Measurements from ENCODE around the gene CD4.
A peak's percentile ranks its signal among the peaks of the same experiment; 100 is the strongest.

The CD4 gene

GRCh38 chr12:6767353-6768319 lies 21.7 kb upstream of the CD4 start:
- peaks cover 63% of the 10 kb centered on the region for H3K4me1 Mint-ChIP-seq

GRCh38 chr12:6768437-6768914 lies 20.9 kb upstream of the CD4 start:
- peaks cover 69% of the 10 kb centered on the region for H3K4me1 Mint-ChIP-seq
- DNase-seq (ENCODE audit: low spot score in 2 of 2) = no peak
- no peak for ATAC-seq (replicated peaks; ENCODE audit: extremely low read depth, poor library complexity, severe bottlenecking)
- H3K27me3 Mint-ChIP-seq = peaks cover 21% of the 10 kb centered on the region
- no peak overlapping the region for H3K27ac Mint-ChIP-seq (ENCODE audit: low read depth)
- peaks cover 7% of the 10 kb centered on the region for H3K36me3 Mint-ChIP-seq (ENCODE audit: insufficient read depth)
- no peaks in the 10 kb centered on the region for H3K9me3 Mint-ChIP-seq
- no peak overlapping the region for H3K4me3 Mint-ChIP-seq

More at GRCh38 chr12:6767353-6768319, 21.7 kb upstream of the CD4 start:
- H3K36me3 Mint-ChIP-seq (ENCODE audit: insufficient read depth) = peaks cover 7% of the 10 kb centered on the region
- ATAC-seq (replicated peaks; ENCODE audit: extremely low read depth, poor library complexity, severe bottlenecking) (no peak), DNase-seq (ENCODE audit: low spot score in 2 of 2) (no peak)
- peak overlapping the region; percentile 60 for H3K27ac Mint-ChIP-seq (ENCODE audit: low read depth)
- peak overlapping the region; percentile 89 for H3K4me3 Mint-ChIP-seq
- H3K27me3 Mint-ChIP-seq = peaks cover 21% of the 10 kb centered on the region
- no peaks in the 10 kb centered on the region for H3K9me3 Mint-ChIP-seq

DNA sequence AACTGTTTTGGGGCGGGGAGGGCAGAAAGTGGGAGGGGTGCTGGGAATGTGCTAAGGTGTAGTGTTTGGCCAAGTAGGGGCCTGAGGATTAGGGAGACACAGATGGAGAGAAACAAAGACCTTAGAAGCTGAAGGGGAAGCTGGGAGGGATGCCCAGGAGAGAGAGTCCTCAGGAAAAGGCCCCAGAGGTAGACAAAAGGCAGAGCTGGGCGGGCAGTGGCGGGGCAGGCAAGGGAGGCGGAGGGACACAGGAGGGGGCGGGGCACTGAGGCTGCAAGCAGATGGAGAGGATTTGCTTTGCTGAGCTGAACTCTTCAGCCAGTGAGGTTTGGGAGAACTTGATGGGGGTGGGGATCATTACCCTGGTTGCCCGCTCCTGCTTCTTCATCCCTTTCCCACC lies 20.3 kb upstream of the CD4 start:
- H3K4me3 Mint-ChIP-seq = no peak overlapping the region
- H3K4me1 Mint-ChIP-seq = peaks cover 69% of the 10 kb centered on the region
- ATAC-seq (replicated peaks; ENCODE audit: extremely low read depth, poor library complexity, severe bottlenecking) (no peak), DNase-seq (ENCODE audit: low spot score in 2 of 2) (no peak)
- H3K9me3 Mint-ChIP-seq = no peaks in the 10 kb centered on the region
- no peak overlapping the region for H3K27ac Mint-ChIP-seq (ENCODE audit: low read depth)
- H3K27me3 Mint-ChIP-seq = peaks cover 19% of the 10 kb centered on the region
- peaks cover 7% of the 10 kb centered on the region for H3K36me3 Mint-ChIP-seq (ENCODE audit: insufficient read depth)

DNA sequence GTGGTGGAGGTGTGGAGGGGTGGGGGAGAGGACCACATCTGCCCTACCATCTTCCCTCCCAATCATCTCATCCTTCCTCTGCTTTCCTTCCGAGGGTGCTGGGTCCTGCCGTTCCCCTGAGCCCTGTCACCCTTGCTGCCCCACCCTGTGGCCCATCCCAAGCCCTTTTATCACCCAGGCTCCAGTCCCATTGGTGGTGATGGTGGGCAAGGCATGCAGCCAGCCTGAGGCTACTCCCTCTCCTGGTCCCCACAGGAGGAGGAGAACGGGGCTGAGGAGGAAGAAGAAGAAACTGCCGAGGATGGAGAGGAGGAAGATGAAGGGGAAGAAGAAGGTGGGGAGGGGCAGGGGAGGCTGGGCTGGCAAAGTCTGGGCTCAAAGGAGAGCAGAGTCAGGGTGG lies 19.7 kb upstream of the CD4 start:
- H3K36me3 Mint-ChIP-seq (ENCODE audit: insufficient read depth) = peaks cover 8% of the 10 kb centered on the region
- H3K9me3 Mint-ChIP-seq = no peaks in the 10 kb centered on the region
- H3K4me1 Mint-ChIP-seq = peaks cover 69% of the 10 kb centered on the region
- peaks cover 12% of the 10 kb centered on the region for H3K27me3 Mint-ChIP-seq
- no peak overlapping the region for H3K4me3 Mint-ChIP-seq
- ATAC-seq (replicated peaks; ENCODE audit: extremely low read depth, poor library complexity, severe bottlenecking) = no peak
- H3K27ac Mint-ChIP-seq (ENCODE audit: low read depth) = peak overlapping the region; percentile 63
- no peak for DNase-seq (ENCODE audit: low spot score in 2 of 2)

DNA sequence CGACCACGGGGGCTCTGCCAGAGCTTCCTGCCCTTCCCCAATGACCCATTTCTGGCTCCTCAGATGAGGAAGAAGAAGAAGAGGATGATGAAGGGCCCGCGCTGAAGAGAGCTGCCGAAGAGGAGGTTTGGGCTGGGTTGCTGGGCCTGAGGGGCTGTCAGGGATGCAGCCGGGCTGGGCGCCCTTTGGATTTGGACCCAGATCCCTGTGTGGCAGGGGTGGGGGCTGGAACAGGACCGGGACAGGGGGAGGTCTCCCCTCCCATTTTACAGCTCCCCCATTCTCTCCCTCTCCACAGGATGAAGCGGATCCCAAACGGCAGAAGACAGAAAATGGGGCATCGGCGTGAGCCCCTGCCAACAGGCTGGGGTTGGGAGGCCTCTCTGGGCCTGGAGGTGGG lies 19.2 kb upstream of the CD4 start:
- H3K36me3 Mint-ChIP-seq (ENCODE audit: insufficient read depth) = peaks cover 8% of the 10 kb centered on the region
- ATAC-seq (replicated peaks; ENCODE audit: extremely low read depth, poor library complexity, severe bottlenecking) (no peak), DNase-seq (ENCODE audit: low spot score in 2 of 2) (no peak)
- no peak overlapping the region for H3K4me3 Mint-ChIP-seq
- H3K9me3 Mint-ChIP-seq = no peaks in the 10 kb centered on the region
- peak overlapping the region; percentile 63 for H3K27ac Mint-ChIP-seq (ENCODE audit: low read depth)
- peaks cover 69% of the 10 kb centered on the region for H3K4me1 Mint-ChIP-seq
- peaks cover 8% of the 10 kb centered on the region for H3K27me3 Mint-ChIP-seq

GRCh38 chr12:6770600-6770999 lies 18.7 kb upstream of the CD4 start:
- H3K27ac Mint-ChIP-seq (ENCODE audit: low read depth) = peak overlapping the region; percentile 63

DNA sequence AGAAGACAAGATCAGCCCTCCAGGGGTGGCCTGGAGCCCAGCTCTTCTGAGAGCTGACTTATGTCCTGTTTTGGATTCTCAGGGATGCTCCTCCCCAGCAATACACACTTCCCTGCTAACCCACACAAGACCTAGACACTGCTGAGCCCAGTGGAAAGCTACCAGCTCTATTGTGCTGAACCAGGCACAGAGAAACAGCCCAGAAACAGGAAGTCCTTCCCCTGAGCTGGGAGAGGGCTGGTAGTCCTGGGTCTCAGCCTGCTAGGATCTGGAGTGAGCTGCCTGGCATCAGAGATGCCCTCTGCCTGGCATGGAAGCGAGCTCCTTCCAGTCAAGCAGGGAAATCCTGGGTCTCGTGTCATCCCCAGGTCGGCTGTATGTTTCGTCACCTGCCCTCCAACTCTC lies 18.2 kb upstream of the CD4 start:
- DNase-seq (ENCODE audit: low spot score in 2 of 2) (no peak), ATAC-seq (replicated peaks; ENCODE audit: extremely low read depth, poor library complexity, severe bottlenecking) (no peak)
- Mint-ChIP-seq H3K4me1 (peaks cover 72% of the 10 kb centered on the region), H3K9me3 (no peaks in the 10 kb centered on the region), H3K27me3 (no peaks in the 10 kb centered on the region), H3K36me3 (ENCODE audit: insufficient read depth) (peaks cover 8% of the 10 kb centered on the region), H3K27ac (ENCODE audit: low read depth) (peak overlapping the region; percentile 91), H3K4me3 (no peak overlapping the region)

More at GRCh38 chr12:6770600-6770999, 18.7 kb upstream of the CD4 start:
- DNase-seq (ENCODE audit: low spot score in 2 of 2) (no peak), ATAC-seq (replicated peaks; ENCODE audit: extremely low read depth, poor library complexity, severe bottlenecking) (no peak)
- peaks cover 8% of the 10 kb centered on the region for H3K36me3 Mint-ChIP-seq (ENCODE audit: insufficient read depth)
- H3K4me3 Mint-ChIP-seq = no peak overlapping the region
- peaks cover 3% of the 10 kb centered on the region for H3K27me3 Mint-ChIP-seq
- H3K4me1 Mint-ChIP-seq = peaks cover 69% of the 10 kb centered on the region
- H3K9me3 Mint-ChIP-seq = no peaks in the 10 kb centered on the region

DNA sequence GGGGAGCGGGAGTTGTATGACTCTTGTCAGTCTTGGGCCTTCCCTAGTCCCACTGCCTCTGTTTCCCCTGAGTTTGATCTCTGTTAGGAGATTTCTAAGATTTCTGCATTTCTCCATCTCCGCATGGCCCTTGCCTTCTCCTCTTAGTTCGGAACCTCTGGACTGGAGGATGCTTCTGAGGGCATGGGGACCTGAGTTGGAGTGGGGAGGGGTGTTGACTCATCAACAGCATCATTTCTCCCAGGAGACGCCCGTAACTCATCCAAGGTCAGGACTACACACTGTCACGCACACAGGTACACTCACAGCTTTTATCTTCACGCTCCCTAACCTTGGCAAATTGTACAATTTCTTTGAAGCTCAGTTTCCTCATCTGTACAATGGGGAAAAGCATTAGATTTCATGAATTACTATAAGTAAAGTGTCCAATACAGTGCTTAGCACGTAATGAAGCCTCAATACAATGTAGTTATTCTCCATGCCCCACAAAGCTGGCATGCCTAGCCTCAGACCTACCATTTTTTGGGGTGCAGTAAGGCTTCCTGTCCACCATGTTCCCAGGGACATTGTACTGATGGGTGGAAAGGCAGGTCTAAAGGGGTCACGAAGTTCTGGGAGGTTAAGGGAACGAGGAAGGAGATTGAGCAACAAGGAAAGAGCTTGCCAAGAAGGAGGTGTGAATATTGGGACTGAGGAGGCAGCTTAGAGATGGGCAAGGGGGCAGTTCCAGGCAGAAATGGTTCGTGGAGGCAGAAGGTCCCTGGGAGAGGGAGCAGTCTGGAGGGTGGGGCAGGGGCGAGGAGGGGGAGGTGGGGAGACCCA lies 17.6 kb upstream of the CD4 start:
- H3K36me3 Mint-ChIP-seq (ENCODE audit: insufficient read depth) = peaks cover 10% of the 10 kb centered on the region
- peak overlapping the region; percentile 91 for H3K27ac Mint-ChIP-seq (ENCODE audit: low read depth)
- no peaks in the 10 kb centered on the region for H3K27me3 Mint-ChIP-seq
- no peaks in the 10 kb centered on the region for H3K9me3 Mint-ChIP-seq
- ATAC-seq (replicated peaks; ENCODE audit: extremely low read depth, poor library complexity, severe bottlenecking) (no peak), DNase-seq (ENCODE audit: low spot score in 2 of 2) (no peak)
- H3K4me3 Mint-ChIP-seq = peak overlapping the region; percentile 86
- H3K4me1 Mint-ChIP-seq = peaks cover 79% of the 10 kb centered on the region

DNA sequence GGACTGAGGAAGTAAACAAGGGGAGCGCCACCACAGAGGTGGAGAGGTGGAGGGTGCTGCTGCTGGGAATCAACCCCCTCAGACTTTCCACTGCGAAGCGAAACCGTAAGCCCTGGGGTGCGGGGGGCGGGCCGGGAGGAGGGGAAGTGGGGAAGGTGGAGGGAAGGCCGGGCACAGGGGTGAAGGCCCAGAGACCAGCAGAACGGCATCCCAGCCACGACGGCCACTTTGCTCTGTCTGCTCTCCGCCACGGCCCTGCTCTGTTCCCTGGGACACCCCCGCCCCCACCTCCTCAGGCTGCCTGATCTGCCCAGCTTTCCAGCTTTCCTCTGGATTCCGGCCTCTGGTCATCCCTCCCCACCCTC lies 17.0 kb upstream of the CD4 start, which contains the start of gene LAG3:
LAG3 (plus strand) TSS at position 190 of the 365 bp plus-strand sequence. CDS start 333 bp downstream, outside the sequence.
- peaks cover 74% of the 10 kb centered on the region for H3K4me1 Mint-ChIP-seq
- H3K36me3 Mint-ChIP-seq (ENCODE audit: insufficient read depth) = peaks cover 7% of the 10 kb centered on the region
- no peak for DNase-seq (ENCODE audit: low spot score in 2 of 2)
- H3K27me3 Mint-ChIP-seq = no peaks in the 10 kb centered on the region
- H3K4me3 Mint-ChIP-seq = peak within 1 kb of the TSS; percentile 86
- peak within 1 kb of the TSS; percentile 91 for H3K27ac Mint-ChIP-seq (ENCODE audit: low read depth)
- no peak for ATAC-seq (replicated peaks; ENCODE audit: extremely low read depth, poor library complexity, severe bottlenecking)
- no peaks in the 10 kb centered on the region for H3K9me3 Mint-ChIP-seq

DNA sequence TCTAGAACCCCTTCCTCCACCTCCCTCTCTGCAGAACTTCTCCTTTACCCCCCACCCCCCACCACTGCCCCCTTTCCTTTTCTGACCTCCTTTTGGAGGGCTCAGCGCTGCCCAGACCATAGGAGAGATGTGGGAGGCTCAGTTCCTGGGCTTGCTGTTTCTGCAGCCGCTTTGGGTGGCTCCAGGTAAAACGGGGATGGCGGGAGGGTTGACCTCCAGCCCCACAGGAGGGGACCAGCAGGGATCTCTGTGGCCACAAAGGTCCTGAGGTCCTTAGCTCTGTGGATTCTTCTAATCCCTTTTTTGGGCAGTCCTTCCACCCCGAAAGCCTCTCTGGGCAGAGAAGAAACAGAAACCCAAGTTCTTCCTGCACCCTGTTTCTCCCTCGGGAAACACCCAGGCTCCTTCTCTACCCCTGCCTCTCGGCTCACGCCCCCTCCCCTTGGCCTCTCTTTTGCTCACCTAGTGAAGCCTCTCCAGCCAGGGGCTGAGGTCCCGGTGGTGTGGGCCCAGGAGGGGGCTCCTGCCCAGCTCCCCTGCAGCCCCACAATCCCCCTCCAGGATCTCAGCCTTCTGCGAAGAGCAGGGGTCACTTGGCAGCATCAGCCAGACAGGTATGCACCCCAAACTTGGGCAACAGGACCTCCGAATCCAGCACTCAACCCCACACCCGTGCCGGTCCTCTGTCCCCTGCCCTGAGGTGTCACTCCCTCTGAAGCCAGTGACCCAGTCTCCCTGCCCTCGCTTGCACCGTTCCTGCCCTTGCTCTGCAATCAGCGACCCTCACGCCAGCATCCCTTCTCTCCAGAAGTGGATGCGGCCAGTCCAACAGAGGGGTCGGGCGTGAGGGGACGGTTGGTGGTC lies 16.4 kb upstream of the CD4 start:
- H3K4me1 Mint-ChIP-seq = peaks cover 68% of the 10 kb centered on the region
- peaks cover 7% of the 10 kb centered on the region for H3K36me3 Mint-ChIP-seq (ENCODE audit: insufficient read depth)
- H3K4me3 Mint-ChIP-seq = peak overlapping the region; percentile 86

DNA sequence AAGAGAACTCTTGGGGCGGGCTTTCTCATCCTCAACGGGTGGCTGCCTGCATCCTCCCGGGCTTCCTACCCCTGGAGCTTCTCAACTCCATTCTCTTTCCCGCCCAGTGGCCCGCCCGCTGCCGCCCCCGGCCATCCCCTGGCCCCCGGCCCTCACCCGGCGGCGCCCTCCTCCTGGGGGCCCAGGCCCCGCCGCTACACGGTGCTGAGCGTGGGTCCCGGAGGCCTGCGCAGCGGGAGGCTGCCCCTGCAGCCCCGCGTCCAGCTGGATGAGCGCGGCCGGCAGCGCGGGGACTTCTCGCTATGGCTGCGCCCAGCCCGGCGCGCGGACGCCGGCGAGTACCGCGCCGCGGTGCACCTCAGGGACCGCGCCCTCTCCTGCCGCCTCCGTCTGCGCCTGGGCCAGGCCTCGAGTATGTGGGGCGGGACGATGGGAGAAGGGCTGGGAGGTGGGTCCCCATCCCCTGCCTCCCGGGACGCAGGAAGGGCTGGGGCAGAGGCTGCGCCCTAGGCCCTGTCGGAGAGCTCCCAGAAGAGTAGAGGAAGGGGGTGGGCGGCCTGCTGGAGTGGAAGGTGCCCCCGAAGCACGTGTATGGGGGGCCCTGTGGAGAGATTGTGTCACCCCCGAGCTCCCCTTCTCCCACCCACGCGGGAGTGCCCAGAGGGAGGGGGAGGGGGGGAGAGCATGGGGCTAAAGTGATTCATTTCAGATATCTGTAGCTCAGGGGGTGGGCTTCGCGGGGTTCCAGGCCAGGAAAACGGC lies 15.6 kb upstream of the CD4 start:
- no peaks in the 10 kb centered on the region for H3K27me3 Mint-ChIP-seq
- H3K4me1 Mint-ChIP-seq = peaks cover 67% of the 10 kb centered on the region
- no peaks in the 10 kb centered on the region for H3K9me3 Mint-ChIP-seq
- DNase-seq (ENCODE audit: low spot score in 2 of 2) (no peak), ATAC-seq (replicated peaks; ENCODE audit: extremely low read depth, poor library complexity, severe bottlenecking) (no peak)
- H3K4me3 Mint-ChIP-seq = peak overlapping the region; percentile 86
- H3K36me3 Mint-ChIP-seq (ENCODE audit: insufficient read depth) = peaks cover 10% of the 10 kb centered on the region
- H3K27ac Mint-ChIP-seq (ENCODE audit: low read depth) = peak overlapping the region; percentile 91

More for the DNA sequence above, 16.4 kb upstream of the CD4 start:
- H3K27ac Mint-ChIP-seq (ENCODE audit: low read depth) = peak overlapping the region; percentile 91
- DNase-seq (ENCODE audit: low spot score in 2 of 2) (no peak), ATAC-seq (replicated peaks; ENCODE audit: extremely low read depth, poor library complexity, severe bottlenecking) (no peak)
- H3K27me3 Mint-ChIP-seq = no peaks in the 10 kb centered on the region
- no peaks in the 10 kb centered on the region for H3K9me3 Mint-ChIP-seq

Data from central memory CD8-positive, alpha-beta T cell (primary cell).